SK-N-MC (cell line): ENCODE results near the gene GNAO1.

Experiments used
- FOXP2 ChIP-seq: optimal IDR thresholded peaks from 2 replicates; pipeline ENCODE3; 2011; ENCODE audit warnings: mild to moderate bottlenecking, moderate library complexity; ENCODE audit not compliant: insufficient read depth; ENCODE audit errors: extremely low read length, control extremely low read depth
- POLR2AphosphoS5 ChIP-seq: IDR thresholded peaks from 2 replicates; pipeline ENCODE4 v1.6.1; 2012; ENCODE audit warnings: mild to moderate bottlenecking, low read depth, low read length, borderline replicate concordance

GRCh38 chr16:56198006-56198754 is 6.9 kb downstream of the GNAO1 start:
- no peak for TF ChIP-seq FOXP2
- TF ChIP-seq POLR2AphosphoS5 = no peak
